Measurements from ENCODE around the gene HGFAC.

The HGFAC gene

DNA sequence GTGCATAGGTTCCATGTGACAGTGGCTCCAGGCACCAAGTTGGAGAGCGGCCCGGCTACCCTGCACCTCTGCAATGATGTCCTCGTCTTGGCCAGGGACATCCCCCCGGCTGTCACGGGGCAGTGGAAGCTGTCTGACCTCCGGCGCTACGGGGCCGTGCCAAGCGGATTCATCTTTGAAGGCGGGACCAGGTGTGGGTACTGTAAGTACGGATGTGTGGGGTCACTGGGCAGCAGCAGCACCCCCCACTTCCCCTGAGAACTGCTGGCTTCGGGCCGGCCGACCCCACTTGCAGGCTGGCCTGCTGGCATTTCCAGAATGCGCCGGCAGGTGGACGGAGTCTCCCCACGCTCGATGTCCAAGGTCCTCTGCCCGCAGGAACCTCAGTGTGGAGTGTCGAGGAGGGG, 34.6 kb downstream of the HGFAC start:
- DNase-seq = no peak

DNA sequence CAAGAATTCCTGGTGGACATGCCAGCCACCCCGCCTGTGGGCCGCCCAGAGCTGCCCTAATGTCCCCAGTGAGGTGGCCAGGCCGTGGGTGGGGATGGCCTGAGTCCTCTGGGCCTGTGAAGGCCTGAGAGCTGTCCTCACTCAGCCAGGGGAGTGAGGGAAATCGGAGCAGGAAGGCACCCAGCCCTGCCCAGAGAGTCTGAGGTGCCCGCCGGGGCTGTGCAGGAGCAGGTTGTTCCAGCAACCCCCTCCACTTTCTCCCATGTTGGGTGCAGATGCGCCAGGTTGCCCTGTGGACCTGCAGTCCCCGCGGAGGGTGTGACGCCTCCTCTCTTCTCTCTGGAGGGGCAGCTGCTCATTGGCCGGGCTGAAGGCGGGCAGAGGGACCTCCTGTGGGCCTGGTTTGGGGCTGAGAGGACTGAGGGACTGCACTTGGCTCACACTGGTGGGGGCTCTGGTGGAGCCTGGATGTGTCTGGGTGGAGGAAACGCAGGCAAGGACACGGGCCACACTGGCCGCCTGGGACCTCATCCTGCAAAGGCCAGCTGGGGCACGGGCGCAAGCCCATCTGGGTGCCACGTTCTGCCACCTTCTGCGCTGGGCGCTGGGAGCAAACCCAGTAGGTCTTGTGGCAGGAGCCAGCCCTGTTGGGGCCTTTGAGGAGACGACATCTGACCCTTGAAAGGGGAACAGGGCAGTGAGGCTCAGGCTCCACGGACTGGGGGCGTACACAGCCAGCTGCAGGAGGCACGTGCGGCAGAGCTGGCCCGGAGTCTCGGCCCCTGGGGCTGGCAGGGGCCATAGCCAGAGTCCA, 35.4 kb downstream of the HGFAC start:
- no peak for DNase-seq

DNA sequence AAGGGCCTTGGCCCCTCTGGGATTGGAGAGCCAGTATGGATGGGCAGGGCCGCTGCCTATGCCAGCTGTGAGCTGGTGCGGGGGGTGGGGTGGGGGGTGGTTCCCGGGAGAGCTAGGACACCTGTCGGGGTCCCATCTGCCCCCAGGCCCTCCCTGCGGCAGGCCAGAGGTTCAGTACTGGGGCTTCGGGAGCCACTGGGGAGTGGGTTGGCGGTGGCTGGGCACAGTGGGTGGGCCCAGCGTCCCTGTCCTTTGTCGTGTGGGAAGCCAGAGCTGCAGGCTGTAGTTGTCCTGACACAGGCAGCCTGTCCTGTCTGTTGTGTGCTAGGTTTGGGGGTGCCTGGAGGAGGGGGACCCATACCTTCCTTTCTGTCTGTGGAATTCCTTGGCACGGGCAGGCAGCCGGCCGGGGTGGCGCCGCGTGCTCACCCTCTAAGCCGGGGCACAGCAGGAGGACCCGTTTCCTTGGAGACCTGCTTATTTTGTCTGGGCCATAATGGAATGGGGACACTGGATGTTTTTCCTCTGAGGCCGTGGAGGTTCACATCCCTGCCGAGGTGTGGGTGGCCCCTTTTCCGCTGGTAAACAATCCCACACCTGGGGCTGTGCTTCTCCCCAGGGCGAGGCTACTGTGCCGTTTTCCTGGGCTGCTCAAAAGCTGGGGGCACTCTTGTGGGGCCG, 36.1 kb downstream of the HGFAC start:
- no peak for DNase-seq

DNA sequence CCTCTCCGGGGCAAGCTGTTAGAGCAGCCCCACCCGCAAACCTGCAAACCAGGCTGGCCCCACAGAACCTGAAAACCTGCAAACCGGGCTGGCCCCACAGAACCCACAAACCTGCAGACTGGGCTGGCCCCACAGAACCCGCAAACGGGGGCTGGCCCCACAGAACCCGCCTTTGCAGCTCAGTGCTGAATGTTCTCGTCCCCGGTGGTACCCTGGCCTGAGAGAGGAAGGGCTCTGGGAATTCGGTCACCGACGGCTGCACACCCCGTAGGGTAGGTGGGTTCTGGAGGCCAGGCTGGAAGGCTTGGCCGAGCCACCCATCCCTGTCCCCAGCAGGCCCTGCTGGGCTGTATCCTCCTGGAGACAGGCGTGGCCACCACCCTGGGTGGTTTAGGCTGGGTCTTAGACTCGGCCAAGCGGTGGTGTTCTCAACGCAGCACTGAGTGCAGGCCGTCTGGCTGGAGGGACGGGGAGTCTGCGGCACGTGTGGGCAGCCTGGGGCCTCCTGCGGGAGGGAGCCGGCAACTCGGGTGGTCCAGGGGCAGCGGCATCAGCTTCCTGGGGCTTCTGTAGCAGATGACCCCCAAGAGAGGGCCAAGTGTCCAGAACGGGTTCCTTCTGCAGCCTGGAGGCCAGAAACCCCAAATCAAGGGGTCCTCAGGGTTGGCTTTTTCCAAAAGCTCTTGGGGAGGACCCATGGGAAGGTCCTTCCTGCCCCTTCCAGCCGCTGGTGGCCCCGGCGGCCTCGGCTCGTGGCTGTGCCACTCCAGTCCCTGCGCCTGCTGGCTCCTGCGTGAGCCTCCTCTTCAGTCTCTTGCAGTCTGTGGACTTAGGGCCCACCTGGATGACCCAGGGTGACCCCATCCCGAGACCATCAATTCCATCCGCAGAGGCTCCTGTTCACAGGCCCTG, 36.9 kb downstream of the HGFAC start:
- DNase-seq = no peak

DNA sequence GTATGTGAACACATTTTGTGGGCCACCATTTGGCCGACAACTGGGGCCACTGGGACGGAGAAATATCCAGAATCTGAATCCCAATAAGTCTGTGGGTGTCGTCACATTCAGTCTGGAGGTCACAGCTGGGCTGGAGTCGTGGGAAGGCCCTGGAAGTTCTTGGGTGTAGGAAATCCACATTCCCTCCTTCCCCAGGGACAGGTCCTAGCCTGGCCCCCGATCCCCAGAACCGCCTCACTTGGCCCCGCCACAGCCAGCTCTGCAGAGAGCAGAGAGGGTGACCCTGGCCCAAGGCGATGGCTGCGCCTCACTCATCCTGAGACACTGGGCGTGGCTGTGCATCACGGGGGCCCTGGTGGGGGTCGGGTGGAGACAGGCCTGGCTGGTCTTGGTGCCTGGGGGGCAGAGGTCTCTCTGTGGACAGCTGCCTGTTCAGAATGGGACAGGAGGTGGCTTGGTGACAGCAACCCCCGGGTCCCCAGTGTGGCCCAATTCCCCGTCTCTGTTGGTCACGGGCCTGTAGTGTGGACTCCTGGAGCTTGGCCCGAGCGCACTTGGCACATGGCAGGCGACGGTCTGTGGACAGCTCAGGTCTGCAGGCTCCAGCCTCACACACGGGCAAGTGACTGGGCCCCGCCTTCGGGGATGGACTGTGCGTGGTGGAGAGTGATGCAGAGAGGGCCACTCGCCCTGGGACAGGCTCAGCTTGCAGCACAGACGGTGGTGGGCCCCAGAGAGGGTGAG, 37.8 kb downstream of the HGFAC start:
- DNase-seq = no peak

DNA sequence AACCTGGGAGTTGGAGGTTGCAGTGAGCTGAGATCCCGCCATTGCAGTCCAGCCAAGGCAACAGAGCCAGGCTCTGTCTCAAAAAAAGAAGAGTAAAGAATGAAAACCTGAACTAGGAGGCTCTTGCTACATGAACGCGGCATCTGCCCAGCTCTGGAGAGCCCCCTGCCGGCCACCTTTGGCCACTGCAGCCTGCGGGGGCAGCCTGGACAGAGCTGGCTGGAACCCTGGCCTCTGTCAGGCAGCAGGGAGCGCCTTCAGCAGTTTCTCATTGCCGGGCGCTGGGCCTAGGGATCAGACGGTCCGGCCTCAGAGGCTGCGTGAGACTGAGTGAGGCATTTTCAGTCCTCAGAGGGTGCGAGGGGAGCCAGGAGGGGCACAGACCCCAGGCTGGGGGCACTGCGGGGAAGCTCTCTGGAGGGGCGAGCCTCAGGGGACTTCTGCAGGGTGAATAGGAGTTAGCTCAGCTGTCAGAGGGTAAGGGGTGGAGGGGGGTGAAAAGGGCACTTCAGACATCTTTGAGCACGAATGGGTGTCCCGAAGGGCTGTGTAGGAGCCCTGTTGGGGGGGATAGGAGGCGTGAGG, 38.9 kb downstream of the HGFAC start:
- peak; percentile 75 to 76 for DNase-seq

DNA sequence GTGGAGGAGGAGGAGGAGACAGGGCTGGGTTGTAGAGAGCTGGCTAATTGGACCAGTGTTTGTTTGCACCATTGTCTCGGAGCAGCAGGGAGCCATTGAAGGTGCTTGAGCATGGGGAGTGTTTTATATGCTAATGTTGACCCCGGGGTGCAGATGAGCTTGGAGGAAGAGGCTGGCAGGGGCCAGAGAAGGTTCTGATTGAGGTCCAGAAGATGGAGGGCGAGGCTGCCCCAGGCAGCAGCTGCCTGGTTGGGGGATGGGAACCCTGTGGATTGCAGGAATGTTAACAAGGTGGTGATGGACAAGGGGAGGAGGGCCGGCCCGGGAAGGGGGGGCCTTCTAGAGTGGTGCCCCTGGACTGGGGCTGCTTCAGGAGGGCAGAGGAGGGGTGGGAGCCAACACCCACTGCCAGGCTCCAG, 39.4 kb downstream of the HGFAC start:
- no peak for DNase-seq

DNA sequence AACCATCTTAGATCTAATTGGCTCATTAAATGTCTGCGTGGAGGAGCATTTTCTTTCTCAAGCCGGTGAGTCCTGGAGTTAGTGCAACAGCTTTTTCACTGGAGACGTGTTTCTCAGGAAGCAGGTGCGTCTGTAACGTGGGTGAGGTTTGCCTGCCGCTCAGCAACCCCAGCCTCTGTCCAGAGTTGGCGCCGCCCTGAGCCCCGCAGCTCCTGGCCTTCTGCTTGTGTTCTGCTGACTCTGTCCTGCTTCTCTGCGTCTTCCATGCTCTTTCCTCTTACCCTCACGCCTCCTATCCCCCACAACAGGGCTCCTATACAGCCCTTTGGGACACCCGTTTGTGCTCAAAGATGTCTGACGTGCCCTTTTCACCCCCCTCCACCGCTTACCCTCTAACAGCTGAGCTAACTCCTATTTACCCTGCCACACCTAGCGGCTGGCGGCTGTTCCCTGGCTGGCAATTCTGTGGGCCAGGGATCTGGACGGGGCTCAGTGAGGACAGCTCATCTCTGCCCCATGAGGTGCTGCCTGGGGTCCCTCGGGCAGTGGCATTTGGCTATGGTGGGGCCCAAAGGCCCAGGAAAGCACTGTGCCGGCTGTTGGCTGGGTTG, 40.1 kb downstream of the HGFAC start:
- no peak for DNase-seq

DNA sequence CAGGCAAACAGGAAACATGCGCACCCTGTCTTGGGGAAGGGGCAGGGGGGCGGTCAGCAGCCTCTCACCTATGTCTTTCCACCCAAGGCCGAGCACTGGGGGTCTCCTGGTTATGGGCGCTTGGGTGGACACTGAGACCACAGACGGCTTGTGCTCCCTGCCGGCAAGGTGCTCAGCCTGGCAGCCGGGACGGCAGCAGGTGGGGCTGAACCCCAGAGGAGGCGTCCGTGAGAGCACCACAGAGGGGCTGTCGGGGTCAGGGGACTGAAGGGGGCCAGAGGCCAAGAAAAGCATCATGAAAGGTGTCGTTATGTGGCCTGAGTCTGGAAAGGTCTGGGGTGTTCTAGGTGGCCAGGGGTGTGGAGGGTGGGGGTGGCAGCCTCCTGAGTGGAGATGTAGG, 40.9 kb downstream of the HGFAC start:
- no peak for DNase-seq

DNA sequence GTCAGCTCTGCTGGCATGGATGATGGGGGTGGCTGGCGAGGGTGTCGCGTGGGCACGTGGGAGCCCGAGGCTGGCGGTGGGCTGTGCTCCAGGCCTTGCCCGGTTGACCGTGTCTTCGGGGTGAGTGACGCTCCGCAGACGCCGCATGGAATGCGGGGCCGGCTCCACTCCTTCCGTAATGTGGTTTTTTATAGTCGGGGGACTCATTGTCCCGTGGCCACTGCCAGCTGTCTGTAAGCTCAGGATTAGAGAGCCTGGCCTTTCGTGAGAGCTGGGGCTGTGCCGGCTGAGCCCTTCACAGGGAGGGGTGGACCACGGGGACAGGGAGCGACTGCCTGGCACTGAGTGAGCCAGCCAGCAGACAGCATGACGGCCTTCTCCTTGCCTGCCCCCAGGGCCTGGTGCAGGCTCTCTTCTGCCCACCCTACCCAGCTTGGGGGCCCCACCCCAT, 41.7 kb downstream of the HGFAC start:
- no peak for DNase-seq

DNA sequence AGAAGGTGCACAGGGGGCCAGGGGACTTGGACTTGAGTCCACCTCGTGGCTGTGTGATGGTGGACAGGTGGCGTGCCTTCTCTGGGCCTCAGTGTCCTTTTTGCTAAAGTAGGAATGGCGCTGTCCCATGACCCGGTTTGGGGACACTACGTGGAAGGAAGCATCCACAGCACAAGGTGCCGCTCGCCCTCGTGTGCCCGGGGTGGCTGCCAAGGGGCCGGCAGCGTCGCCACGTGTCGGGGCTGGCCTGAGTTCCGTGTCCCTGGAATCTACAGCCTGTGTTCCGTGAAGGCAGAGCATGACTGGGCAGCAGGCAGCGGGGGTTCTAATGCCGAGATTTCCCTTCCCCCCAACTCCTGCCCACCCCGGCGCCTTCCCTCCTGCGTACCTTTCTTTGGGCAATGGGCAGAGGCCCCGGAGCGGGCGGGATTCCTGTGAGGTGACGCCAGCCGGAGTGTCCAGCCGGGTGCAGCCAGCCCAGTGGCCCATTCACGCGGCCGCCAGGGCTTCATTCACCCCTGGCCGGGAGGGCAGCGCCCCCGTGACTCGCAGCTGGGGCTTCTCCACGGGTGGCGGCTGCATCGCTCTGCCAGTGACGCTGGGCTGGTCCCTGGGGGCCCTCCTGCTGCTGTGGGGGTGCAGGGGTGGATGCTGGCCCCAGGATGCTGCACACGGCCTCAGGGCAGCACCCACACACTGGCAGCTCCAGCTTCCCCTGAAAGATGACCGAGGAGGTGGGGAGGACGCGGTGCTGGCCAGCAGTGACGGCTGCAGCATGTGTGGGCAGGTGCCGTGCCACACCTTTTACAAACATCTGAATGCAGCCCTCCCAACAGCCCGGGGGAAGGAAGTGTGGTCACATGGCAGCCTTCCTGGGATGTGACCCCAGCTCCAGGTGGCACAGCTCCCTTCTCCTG, 42.5 kb downstream of the HGFAC start:
- DNase-seq = no peak

DNA sequence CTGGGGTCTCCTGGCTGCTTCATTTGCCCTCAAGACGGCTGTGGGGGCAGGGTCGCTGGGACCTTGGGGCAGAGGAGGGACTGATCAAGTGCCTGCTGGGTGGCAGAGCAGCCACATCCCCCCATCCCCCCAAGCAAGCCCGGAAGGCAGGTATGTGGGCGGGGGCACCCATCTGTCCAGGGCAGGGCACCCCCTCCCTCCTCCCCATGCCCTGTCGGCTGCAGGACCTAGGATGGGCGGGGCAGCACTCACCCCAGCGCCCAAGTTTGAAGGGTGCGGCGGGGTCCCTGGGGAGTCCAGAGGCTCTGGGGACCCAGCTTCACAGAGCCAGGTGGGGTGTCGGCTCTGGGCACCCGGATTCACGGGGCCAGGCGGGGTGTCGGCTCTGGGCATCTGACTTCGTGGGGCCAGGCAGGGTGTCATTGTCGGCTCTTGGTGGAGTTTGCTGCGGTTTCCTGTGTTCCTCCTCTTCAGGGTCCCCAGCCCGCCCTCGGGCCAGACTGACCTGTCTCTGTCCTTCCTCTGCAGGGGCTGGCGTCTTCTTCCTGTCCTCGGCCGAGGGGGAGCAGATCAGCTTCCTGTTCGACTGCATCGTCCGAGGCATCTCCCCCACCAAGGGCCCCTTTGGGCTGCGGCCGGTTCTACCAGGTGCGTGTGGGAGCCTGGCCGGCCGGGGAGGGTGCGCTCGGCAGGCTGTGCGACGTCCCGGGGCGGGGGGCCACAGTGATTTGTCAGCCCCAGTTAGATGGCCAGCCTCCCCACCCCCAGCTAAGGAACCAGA, 43.4 kb downstream of the HGFAC start:
- no peak for DNase-seq

DNA sequence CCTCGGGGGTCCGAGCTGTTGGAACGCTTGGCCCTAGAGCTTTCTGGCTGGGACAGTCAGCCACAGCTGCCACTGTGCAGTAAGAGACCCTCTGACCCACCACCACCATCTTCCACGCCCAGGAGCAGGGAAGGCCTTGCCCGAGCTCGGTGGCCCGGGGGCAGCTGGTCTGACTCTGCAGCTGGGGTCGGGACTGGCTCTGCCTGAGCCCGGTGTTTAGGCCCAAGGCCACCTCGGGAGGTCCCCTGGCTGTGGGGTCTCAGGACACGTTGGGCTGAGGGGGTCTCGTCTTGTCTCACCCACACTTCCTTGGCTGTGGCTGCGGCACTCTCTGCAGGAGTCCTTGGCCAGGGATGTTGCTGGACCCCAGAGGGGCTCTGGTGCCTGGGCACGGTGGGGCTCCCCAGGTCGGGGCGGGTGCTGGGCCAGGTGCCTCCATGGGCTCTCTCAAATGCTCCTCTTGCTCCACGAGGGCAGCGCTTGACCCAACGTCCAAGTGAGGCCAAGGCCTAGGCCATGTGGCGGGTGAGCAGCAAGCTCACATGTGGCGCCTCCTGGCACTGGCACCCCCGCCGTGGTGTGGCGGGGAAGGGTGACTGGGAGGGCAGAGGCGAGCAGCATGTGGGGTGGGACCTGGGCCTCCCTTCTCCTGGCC, 44.2 kb downstream of the HGFAC start:
- DNase-seq = no peak

DNA sequence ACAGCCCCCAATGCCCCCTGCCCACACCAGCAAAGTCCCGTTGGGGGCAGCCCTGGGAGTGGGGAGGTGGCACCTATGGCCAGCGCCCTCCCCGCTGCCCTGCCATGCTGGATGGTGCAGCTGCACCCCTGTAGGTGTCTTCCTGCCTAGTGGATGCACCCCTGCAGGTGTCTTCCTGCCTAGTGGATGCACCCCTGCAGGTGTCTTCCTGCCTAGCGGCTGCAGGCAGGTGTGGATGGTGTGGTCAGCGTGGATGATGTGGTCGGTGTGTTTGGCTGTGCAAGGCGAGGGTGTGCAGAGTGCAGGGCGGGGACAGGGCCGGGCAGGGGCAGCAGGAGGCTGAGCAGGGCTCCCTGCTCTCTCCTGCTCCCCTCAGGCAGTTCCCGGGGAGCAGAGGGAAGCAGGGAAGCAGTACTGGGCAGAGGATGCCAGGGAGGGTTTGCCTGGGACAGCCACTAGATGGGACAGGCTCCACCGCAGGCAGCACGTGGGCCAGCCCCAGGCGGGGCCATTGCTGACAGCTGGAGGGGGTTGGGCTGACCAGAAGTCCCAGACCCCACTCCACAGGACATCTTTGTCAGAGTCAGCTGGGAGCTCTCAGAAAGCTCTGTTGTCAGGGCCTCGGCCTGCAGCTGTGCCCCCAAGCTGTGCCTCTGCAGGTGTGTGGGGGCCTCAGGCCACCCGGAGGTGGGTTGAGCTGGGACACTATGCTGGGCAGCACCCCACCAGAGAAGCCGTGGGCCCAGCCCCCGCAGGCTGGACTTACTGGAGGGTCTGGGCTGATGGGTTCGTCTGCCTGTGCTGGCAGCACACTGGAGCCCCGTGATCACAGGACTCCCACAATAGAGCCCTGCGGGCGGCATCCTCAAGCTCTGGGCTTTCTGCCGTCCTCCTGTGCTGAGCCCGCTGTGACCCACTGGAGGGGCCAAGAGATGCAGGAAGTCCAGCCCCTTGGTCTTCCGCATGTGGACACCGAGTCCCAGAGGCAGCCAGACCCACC, 45.1 kb downstream of the HGFAC start:
- DNase-seq = no peak

DNA sequence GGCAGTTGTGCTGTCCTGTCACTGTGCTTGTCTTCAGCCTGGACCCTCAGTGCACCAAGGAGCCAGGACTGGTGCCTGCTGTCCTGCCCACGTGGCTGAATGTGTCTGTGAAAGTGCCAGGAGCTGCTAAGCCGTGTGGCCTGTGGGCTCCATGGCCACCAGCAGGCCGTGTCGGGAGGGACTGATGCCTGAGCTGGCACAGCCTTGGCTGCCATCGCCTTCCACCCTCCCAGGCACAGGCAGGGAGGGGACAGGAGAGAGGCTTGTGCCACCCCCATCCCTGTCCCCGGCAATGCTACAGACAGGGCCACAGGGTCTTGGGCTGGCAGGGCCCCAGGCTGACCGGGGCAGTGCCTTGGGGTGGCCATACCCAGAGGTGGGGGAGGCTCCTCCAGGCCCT, 46.1 kb downstream of the HGFAC start:
- DNase-seq = no peak

DNA sequence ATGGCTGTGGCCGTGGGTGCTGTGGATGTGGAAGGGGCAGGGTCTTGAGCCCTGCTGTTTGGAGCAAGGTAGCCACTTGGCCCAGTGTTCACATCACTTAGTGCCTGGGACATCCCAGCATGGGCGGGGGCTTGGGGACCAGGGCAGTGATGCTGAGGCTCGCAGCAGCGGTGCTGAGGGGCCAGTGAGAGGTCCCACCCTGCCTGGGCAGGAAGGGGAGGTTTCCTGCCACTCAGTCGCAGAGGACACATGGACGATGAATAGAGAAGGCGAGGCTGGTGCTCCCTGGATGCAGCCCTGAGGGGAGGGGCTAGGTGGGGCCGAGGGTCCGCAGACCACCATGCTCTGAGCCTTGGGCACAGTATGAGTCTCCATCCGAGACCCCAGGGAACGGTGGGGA, 47.1 kb downstream of the HGFAC start:
- no peak for DNase-seq

DNA sequence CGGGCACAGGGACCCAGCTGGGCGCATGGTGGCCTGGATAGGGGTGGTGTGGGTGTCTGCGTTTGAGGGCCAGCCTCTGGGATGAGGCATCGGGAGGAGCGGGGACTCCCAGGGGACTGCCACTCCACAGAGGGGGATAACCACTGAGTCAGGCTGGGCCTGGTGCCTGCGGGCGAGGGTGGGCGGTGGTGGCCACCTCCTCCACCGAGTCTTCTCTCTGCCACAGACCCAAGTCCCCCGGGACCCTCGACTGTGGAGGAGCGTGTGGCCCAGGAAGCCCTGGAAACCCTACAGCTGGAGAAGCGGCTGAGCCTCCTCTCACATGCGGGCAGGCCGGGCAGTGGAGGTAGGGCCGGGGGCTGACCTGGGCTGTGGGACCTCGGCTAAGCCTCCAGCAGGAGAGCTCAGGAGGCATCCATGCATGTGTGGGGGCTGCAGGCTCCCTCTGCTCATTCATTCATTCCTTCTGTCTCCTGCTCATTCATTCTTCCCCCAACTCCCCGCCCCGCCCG, 47.7 kb downstream of the HGFAC start:
- DNase-seq = no peak
